HG03060 (cell line): Measurements from ENCODE around the gene ANKRD62.

Source experiments
- ATAC-seq: cut with Tn5 transposase; IDR thresholded peaks from one replicate; pipeline ENCODE4 v1.9.1; 2021; ENCODE audit warnings: low read depth, moderate number of reproducible peaks; ENCODE audit not compliant: unreplicated experiment

The ANKRD62 gene

GRCh38 chr18:12162786-12163185 lies 69.1 kb downstream of the ANKRD62 start:
- ATAC-seq: no peak

GRCh38 chr18:12165038-12165768 lies 71.6 kb downstream of the ANKRD62 start:
- ATAC-seq: no peak
